Neural crest cell (in vitro differentiated cells): ENCODE results near the gene POLR1D. TPM values are rescaled to one million over a fixed set of nuclear protein-coding genes. Genes with fewer than 3 reads are reported as not detected.

ENCODE experiments used
- DNase-seq: peaks from one replicate; pipeline ENCODE4 v3.0.0; 2021; ENCODE audit warnings: low read depth, mixed read lengths, low spot score
- H3K27ac Mint-ChIP-seq: one replicate; pipeline ENCODE4 v1.8.0; 2021; ENCODE audit warnings: mild to moderate bottlenecking, mixed read lengths; ENCODE audit not compliant: unreplicated experiment
- H3K27me3 Mint-ChIP-seq: 2 replicates; pipeline ENCODE4 v1.8.0; 2021; ENCODE audit warnings: low read depth, mild to moderate bottlenecking, mixed read lengths
- H3K36me3 Mint-ChIP-seq: 2 replicates; pipeline ENCODE4 v1.8.0; 2021; ENCODE audit warnings: low read depth, mild to moderate bottlenecking, mixed read lengths
- H3K4me1 Mint-ChIP-seq: 2 replicates; pipeline ENCODE4 v1.8.0; 2021; ENCODE audit warnings: mixed read lengths
- H3K4me3 Mint-ChIP-seq: one replicate; pipeline ENCODE4 v1.8.0; 2021; ENCODE audit warnings: mild to moderate bottlenecking, mixed read lengths
- H3K9me3 Mint-ChIP-seq: 2 replicates; pipeline ENCODE4 v1.8.0; 2021; ENCODE audit warnings: mixed read lengths
- CTCF ChIP-seq: fragments of 200-600 bp; sonication (generic); conservative IDR thresholded peaks from 2 replicates; pipeline ENCODE4 v1.5.0; 2021; ENCODE audit warnings: antibody characterized with exemption, mild to moderate bottlenecking
- total RNA-seq: library from RNA; stranded (reverse); gene quantifications from 2 replicates; pipeline ENCODE4 v1.2.1, GENCODE V29; 2021

The POLR1D gene
- total RNA-seq, 1 donor from 2014 or later = 92.6 TPM

- Mint-ChIP-seq H3K4me1 (peaks cover 9% of the 10 kb centered on the region), H3K27ac (no peak overlapping the region), H3K9me3 (no peaks in the 10 kb centered on the region), H3K36me3 (peaks cover 13% of the 10 kb centered on the region), H3K27me3 (no peaks in the 10 kb centered on the region), H3K4me3 (no peak overlapping the region)
- TF ChIP-seq CTCF = no peak
- no peak for DNase-seq
Observed at GRCh38 chr13:27644302-27644701, 22.6 kb downstream of the POLR1D start.

- peak overlapping the region; percentile 27 for H3K27ac Mint-ChIP-seq
- no peak for TF ChIP-seq CTCF
- H3K27me3 Mint-ChIP-seq = no peaks in the 10 kb centered on the region
- no peak overlapping the region for H3K4me3 Mint-ChIP-seq
- peaks cover 9% of the 10 kb centered on the region for H3K9me3 Mint-ChIP-seq
- H3K36me3 Mint-ChIP-seq = peaks cover 44% of the 10 kb centered on the region
- DNase-seq = no peak
- no peaks in the 10 kb centered on the region for H3K4me1 Mint-ChIP-seq
Observed at GRCh38 chr13:27650312-27650711, 28.6 kb downstream of the POLR1D start.

- H3K4me1 Mint-ChIP-seq = no peaks in the 10 kb centered on the region
- H3K4me3 Mint-ChIP-seq = no peak overlapping the region
- no peak for TF ChIP-seq CTCF
- H3K27me3 Mint-ChIP-seq = no peaks in the 10 kb centered on the region
- H3K27ac Mint-ChIP-seq = no peak overlapping the region
- no peak for DNase-seq
- peaks cover 32% of the 10 kb centered on the region for H3K36me3 Mint-ChIP-seq
- peaks cover 9% of the 10 kb centered on the region for H3K9me3 Mint-ChIP-seq
Observed at GRCh38 chr13:27654059-27654458, 32.4 kb downstream of the POLR1D start.

- Mint-ChIP-seq H3K9me3 (peaks cover 6% of the 10 kb centered on the region), H3K27ac (peak overlapping the region; percentile 14), H3K4me1 (no peaks in the 10 kb centered on the region), H3K4me3 (no peak overlapping the region), H3K27me3 (no peaks in the 10 kb centered on the region), H3K36me3 (peaks cover 27% of the 10 kb centered on the region)
- no peak for DNase-seq
- TF ChIP-seq CTCF = no peak
Observed at GRCh38 chr13:27654816-27655215, 33.1 kb downstream of the POLR1D start.

GRCh38 chr13:27657724-27658123, 36.0 kb downstream of the POLR1D start:
- no peaks in the 10 kb centered on the region for H3K9me3 Mint-ChIP-seq
- no peaks in the 10 kb centered on the region for H3K27me3 Mint-ChIP-seq
- DNase-seq = no peak
- no peak overlapping the region for H3K27ac Mint-ChIP-seq
- no peak overlapping the region for H3K4me3 Mint-ChIP-seq
- H3K4me1 Mint-ChIP-seq = no peaks in the 10 kb centered on the region
- TF ChIP-seq CTCF = no peak
- H3K36me3 Mint-ChIP-seq = peaks cover 5% of the 10 kb centered on the region

- no peaks in the 10 kb centered on the region for H3K36me3 Mint-ChIP-seq
- H3K27ac Mint-ChIP-seq = no peak overlapping the region
- no peak for DNase-seq
- TF ChIP-seq CTCF = no peak
- H3K4me3 Mint-ChIP-seq = no peak overlapping the region
- H3K9me3 Mint-ChIP-seq = no peaks in the 10 kb centered on the region
- H3K27me3 Mint-ChIP-seq = no peaks in the 10 kb centered on the region
- H3K4me1 Mint-ChIP-seq = no peaks in the 10 kb centered on the region
Observed at GRCh38 chr13:27658546-27658945, 36.9 kb downstream of the POLR1D start.
